HG03039 (cell line): ENCODE results near the gene SLC35D3.
"Not testable (repeated sequence)": the region's sequence is repeated elsewhere in the genome, so short reads cannot be mapped to it uniquely, and the experiment has no call there.

Source experiments
- ATAC-seq: cut with Tn5 transposase; IDR thresholded peaks from one replicate; pipeline ENCODE4 v1.9.1; 2021; ENCODE audit warnings: mild to moderate bottlenecking, moderate library complexity; ENCODE audit not compliant: unreplicated experiment

Gene SLC35D3

GRCh38 chr6:136923116-136923953 lies 1.2 kb downstream of the SLC35D3 start:
- no peak for ATAC-seq

DNA sequence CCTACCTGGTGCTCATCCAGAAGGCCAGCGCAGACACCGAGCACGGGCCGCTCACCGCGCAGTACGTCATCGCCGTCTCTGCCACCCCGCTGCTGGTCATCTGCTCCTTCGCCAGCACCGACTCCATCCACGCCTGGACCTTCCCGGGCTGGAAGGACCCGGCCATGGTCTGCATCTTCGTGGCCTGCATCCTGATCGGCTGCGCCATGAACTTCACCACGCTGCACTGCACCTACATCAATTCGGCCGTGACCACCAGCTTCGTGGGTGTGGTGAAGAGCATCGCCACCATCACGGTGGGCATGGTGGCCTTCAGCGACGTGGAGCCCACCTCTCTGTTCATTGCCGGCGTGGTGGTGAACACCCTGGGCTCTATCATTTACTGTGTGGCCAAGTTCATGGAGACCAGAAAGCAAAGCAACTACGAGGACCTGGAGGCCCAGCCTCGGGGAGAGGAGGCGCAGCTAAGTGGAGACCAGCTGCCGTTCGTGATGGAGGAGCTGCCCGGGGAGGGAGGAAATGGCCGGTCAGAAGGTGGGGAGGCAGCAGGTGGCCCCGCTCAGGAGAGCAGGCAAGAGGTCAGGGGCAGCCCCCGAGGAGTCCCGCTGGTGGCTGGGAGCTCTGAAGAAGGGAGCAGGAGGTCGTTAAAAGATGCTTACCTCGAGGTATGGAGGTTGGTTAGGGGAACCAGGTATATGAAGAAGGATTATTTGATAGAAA lies 2.0 kb downstream of the SLC35D3 start:
- no peak for ATAC-seq

- ATAC-seq = no peak
Measured at GRCh38 chr6:136926383-136926782, 4.3 kb downstream of the SLC35D3 start.

DNA sequence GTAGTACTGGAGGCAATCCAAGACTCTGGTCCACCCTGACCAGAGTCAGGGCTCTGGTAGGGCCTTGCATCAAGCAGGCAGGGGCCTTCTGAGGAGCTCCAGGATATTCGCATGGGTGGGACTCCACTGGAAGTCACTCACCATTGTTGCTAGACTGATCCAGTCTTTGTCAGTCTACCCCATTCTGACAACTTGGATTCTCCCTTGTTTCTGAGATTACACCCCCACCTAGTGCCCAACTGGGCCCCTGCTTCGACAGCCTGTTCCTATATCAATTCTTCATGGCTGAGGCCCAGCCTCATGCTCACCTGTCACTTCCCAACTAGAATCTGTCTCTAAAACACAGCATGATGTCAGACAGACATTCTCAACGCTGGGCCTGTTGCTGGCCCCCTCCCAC lies 5.2 kb downstream of the SLC35D3 start:
- no peak for ATAC-seq

GRCh38 chr6:136930528-136930927 lies 8.4 kb downstream of the SLC35D3 start:
- no peak for ATAC-seq

GRCh38 chr6:136932599-136932998 lies 10.5 kb downstream of the SLC35D3 start:
- no peak for ATAC-seq

- no peak for ATAC-seq
Measured at GRCh38 chr6:136945072-136945471, 23.0 kb downstream of the SLC35D3 start.

DNA sequence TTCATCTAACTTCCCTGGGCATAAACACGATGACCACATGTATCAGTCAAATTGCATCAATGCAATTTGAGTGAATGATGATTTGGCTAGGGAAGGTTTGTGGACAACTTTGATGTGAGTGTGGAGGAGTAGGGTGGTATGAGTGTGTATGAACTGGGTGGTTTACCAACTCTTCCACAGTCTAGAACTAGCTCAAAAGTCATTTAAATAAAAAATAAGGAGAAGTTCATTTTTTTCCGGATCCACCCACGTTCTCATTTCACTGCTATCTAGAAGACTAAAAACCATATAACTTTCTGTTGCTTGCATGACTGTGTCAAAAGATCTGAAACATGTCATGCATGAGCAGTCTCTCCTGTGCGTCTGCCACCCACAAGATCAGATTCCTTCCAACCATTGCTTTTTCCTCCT lies 23.6 kb downstream of the SLC35D3 start:
- no peak for ATAC-seq

- no peak for ATAC-seq
Measured at GRCh38 chr6:136947037-136947436, 24.9 kb downstream of the SLC35D3 start.

- ATAC-seq = not testable (repeated sequence)
Measured at GRCh38 chr6:136949957-136950356, 27.9 kb downstream of the SLC35D3 start.

GRCh38 chr6:136950436-136951126 lies 28.5 kb downstream of the SLC35D3 start:
- no peak for ATAC-seq

DNA sequence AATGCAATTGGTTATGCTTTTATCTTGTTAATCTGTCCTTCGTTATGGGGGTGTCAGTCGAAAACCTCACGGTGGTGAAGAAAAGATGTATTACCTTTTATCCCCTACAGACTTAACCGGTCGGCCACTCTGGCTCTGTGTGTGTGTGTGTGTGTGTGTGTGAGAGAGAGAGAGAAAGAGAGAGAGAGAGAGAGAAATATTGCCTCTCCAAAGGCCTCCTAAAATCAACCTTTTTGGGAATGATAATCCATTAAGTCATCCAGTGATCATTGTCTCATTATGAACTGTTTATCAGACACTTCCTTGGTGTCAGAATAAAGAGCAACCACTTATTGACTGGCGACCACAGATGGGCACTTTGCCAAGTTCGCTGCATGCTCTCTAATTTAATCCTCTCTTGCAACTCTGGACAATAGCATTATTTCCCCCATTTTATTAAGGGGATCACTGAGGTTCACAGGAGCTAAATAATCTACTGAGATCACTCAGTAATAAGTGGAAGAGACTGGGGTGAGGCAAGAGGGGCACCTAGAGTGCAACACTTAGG lies 30.7 kb downstream of the SLC35D3 start:
- ATAC-seq = no peak

DNA sequence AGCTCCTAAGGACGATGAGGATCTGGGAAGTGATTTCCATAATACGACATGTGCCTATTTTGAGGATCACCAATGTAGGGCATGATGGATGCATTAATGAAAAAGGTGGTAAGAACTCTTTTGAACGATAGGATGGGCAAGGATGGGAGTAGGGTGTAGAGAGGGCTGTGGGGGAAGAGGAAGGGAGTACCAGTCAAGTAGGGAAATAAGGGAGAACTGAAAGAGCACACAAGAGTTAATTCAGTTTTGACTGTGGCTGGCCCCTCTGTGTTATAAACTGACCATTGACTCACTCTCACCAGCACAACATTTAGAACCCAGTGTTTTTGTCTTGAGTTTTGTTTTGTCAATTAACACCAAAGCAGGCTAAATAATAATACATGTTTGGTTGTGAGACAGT lies 33.0 kb downstream of the SLC35D3 start:
- no peak for ATAC-seq

DNA sequence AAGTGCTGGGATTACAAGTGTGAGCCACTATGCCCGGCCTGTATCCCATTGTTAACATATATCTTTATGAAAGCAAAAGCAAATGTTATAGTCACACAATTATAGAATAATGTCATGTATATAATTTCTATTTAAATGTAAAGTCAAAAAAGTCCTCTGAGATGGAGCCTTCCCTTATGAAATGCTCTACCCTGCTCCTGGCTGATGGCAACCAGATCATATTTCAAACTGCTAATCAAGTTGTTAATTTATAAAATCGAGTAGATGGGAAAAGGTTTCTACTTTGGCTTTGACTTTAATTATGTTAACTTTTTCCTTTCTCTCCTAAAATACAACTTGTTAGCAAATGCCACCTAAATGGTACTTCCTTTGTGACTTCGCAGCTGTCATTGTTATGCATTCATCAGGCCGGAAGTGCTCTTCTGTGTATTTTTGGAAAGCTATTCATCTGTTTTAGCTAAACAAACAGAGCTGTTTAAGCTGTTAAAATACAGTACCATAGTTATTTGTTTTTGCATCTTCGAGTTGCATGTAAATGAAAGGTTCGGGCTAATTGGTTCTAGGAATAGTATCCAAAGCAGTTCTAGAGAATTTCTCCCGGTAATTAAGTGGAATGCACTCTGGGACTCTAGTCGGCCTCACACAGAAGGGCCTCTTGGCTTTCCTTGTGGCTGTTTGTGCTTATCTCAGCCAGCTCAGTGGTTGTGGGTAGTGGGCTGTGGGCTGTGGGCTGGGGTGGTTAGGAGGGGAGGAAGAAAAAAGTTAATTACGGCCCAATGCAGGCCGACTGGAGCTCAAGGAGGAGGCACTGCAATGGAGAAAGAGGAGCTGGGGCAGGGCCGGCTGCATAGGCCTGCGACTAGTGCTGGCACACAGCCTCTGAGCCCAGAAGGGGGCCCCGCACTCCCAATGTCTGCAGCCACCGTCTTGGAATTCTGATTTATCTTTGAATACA lies 34.8 kb downstream of the SLC35D3 start:
- no peak for ATAC-seq

DNA sequence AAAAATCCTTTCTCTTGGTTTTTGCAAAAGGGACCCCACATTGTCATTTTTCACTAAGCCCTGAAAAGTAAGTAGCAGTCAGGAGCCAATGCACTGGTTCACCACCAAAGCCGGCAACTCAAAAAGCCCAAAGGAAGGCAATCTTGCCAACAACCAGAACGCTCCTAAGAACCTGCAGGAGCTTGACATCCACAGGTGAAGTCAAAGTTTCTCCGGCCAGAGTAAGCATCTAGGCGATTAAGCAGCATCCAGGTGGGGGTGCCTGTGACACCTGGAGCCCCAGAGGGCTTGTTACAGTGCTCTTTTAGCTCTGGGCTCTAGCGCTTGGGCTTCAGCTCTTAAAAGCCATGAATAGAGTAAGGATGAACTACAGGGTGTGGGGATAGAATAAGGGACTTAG lies 36.1 kb downstream of the SLC35D3 start:
- ATAC-seq = no peak

DNA sequence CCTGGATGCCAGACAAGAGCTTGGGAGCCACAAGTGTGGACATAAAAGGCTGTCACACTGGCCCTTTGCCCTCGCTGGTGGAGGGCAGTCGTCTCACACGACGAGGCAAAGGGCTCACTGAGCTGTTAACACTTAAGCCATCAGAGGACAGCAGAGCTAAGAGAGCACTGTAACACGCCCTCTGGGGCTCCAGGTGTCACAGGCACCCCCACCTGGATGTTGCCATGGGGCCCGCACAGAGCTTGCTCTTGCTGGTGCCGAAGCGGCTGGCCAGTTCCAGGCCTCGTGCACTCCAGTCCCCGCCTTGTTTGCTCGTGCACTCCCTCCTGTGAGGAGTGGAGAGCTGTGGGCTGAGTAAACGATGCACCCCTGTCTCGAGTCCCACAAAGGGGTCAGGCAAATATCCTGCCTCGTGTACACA lies 37.4 kb downstream of the SLC35D3 start:
- ATAC-seq = no peak

- ATAC-seq = not testable (repeated sequence)
Measured at GRCh38 chr6:136959935-136960334, 37.8 kb downstream of the SLC35D3 start.

- no peak for ATAC-seq
Measured at GRCh38 chr6:136960781-136961180, 38.7 kb downstream of the SLC35D3 start.

- no peak for ATAC-seq
Measured at GRCh38 chr6:136961848-136962247, 39.7 kb downstream of the SLC35D3 start.

- no peak for ATAC-seq
Measured at GRCh38 chr6:136962661-136963060, 40.6 kb downstream of the SLC35D3 start.
